ENCODE measurements around the gene SPTLC1.

Gene SPTLC1

DNA sequence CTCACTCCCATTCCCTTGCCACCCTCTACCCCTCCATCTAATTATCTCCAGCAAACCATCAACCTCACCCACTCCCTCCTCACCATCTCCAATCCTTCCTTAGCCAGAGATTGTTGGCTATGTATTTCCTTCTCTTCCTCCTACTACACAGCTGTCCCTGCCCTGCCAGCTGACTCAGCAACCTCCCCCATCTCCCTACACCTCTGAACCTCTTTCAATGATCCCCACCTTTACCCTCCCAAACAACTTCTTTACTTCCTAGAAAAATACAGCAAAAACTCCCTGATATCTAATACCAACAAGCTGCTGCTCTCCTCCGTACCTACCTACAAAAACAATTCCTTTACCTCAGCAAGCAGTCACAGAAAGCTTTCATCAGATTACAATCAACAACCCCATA lies 37.3 kb downstream of the SPTLC1 start:
- Histone ChIP-seq H3K27me3 (ENCODE audit: insufficient read depth, low read length) (no peaks in the 10 kb centered on the region), H3K4me1 (ENCODE audit: insufficient read depth, low read length) (no peaks in the 10 kb centered on the region), H3K27ac (ENCODE audit: low read depth, low read length) (no peak overlapping the region), H3K36me3 (ENCODE audit: insufficient read depth, low read length) (peaks cover 49% of the 10 kb centered on the region), H3K9ac (ENCODE audit: low read depth, low read length) (no peak overlapping the region), H3K4me3 (ENCODE audit: low read length) (no peak overlapping the region), H3K9me3 (ENCODE audit: insufficient read depth, low read depth, low read length) (no peaks in the 10 kb centered on the region)
- WGBS, result 92% methylated on average over 1 of the region's 1 CpG

DNA sequence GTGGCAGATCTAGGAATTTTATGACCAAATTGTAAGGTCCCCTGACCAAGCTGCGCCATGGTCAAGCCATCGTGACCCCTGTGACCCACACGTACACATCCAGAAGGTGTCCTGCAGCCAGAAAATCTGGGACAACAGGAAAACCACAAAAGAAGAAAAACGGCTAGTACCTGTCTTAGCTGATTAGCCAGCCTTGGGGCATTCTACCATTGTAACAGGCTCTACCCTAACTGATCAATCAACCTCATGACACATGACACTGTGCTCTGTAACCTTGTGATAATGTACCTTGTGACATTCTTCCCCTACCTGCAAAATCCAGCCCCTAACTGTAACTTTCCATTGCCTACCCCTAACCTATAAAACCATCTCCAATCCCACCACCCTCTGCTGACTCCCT lies 43.6 kb downstream of the SPTLC1 start:
- Histone ChIP-seq H3K4me1 (ENCODE audit: insufficient read depth, low read length) (no peaks in the 10 kb centered on the region), H3K9ac (ENCODE audit: low read depth, low read length) (no peak overlapping the region), H3K4me3 (ENCODE audit: low read length) (no peak overlapping the region), H3K9me3 (ENCODE audit: insufficient read depth, low read depth, low read length) (no peaks in the 10 kb centered on the region), H3K27me3 (ENCODE audit: insufficient read depth, low read length) (no peaks in the 10 kb centered on the region), H3K27ac (ENCODE audit: low read depth, low read length) (no peak overlapping the region), H3K36me3 (ENCODE audit: insufficient read depth, low read length) (peaks cover 59% of the 10 kb centered on the region)
- WGBS, result 94% methylated on average over 4 of the region's 4 CpGs

DNA sequence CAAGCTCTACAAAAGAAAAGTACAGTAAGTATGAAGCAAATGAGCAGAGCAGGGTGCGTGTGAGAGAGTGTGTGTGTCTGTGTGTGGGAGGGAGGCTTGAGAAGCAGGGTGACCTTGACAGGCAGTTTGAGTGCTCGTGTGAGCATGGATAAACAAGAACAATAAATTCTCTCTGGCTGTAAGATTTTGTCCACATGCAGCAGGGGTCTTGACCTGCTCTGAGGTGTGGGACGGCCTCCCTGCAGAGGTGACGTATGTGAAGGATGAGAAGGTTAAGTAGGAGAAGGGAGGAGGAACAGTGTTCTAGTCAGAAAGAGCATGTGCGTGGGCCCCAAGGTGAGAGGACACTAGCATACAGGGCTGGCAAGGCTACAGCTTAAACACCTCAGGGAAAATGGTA lies 49.0 kb downstream of the SPTLC1 start:
- H3K4me1 ChIP-seq (ENCODE audit: insufficient read depth, low read length), result no peaks in the 10 kb centered on the region
- no peak overlapping the region for H3K4me3 ChIP-seq (ENCODE audit: low read length)
- H3K27me3 ChIP-seq (ENCODE audit: insufficient read depth, low read length), result no peaks in the 10 kb centered on the region
- 91% methylated on average over 5 of the region's 5 CpGs for WGBS
- no peak overlapping the region for H3K9ac ChIP-seq (ENCODE audit: low read depth, low read length)
- H3K27ac ChIP-seq (ENCODE audit: low read depth, low read length), result no peak overlapping the region
- H3K36me3 ChIP-seq (ENCODE audit: insufficient read depth, low read length), result peaks cover 86% of the 10 kb centered on the region
- H3K9me3 ChIP-seq (ENCODE audit: insufficient read depth, low read depth, low read length), result peaks cover 28% of the 10 kb centered on the region; the same call in 1 of the 2 replicates

DNA sequence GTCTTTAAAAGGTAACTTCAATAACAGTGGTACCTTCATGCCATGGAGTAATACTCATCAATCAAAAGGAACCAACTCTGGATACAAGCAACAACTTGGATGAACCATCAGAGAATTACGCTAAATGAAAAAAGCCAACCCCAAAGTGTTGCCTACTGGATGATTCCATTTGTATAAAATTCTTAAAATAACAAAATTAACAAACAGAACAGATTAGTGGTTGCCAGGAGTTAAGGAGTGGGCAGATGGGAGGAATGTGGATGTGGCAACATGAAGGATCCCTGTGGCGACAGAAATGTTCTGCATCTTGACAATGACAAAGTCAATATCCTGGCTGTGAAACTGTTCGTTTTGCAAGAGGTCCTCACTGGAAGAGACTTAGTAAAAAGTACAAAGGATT lies 50.5 kb downstream of the SPTLC1 start:
- Histone ChIP-seq H3K27ac (ENCODE audit: low read depth, low read length) (no peak overlapping the region), H3K4me3 (ENCODE audit: low read length) (no peak overlapping the region), H3K9ac (ENCODE audit: low read depth, low read length) (no peak overlapping the region), H3K4me1 (ENCODE audit: insufficient read depth, low read length) (peaks cover 6% of the 10 kb centered on the region; the same call in 1 of the 2 replicates), H3K9me3 (ENCODE audit: insufficient read depth, low read depth, low read length) (peaks cover 31% of the 10 kb centered on the region; the same call in 1 of the 2 replicates), H3K27me3 (ENCODE audit: insufficient read depth, low read length) (no peaks in the 10 kb centered on the region), H3K36me3 (ENCODE audit: insufficient read depth, low read length) (peaks cover 80% of the 10 kb centered on the region)
- WGBS, result 96% methylated on average over 3 of the region's 3 CpGs

DNA sequence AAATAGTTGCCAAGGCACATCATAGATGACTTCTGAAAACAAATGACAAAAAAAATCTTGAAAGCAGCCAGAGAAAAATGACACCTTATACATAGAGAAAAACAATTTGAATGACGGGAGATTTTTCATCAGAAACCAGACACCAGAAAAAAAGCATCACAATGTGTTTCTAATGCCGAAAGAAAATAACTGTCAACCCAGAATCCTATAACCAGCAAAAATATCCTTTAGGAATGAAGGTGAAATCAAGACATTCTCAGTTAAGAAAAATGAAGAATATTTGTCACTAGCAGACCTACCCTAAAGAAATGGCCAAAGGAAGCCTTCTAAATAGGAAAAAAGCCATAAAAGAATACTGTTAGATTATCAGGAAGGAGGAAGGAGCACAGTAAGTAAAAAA lies 54.0 kb downstream of the SPTLC1 start:
- Histone ChIP-seq H3K27me3 (ENCODE audit: insufficient read depth, low read length) (no peaks in the 10 kb centered on the region), H3K4me3 (ENCODE audit: low read length) (no peak overlapping the region), H3K9me3 (ENCODE audit: insufficient read depth, low read depth, low read length) (peaks cover 31% of the 10 kb centered on the region; the same call in 1 of the 2 replicates), H3K4me1 (ENCODE audit: insufficient read depth, low read length) (peaks cover 39% of the 10 kb centered on the region), H3K36me3 (ENCODE audit: insufficient read depth, low read length) (peaks cover 66% of the 10 kb centered on the region), H3K27ac (ENCODE audit: low read depth, low read length) (no peak overlapping the region), H3K9ac (ENCODE audit: low read depth, low read length) (no peak overlapping the region)
- WGBS, result 100% methylated on average over 1 of the region's 2 CpGs

DNA sequence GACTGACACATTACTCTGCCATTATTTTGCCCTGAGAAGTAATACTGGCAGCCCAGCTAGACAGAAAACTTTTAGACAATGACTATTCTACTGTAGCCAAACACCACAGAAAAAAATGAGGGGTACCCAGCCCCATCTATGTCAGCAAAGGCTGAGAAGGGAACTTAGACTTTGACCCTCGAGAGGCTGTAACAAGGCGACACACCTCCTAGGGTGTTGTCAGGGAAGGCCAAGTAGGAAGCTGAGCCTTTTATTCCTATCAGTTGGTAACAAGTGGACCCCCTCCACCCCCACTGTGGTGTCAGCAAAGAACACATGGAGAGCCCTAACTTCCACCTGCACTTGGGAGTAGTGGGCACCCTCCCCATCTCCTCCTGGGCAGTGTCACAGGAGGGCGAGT lies 55.6 kb downstream of the SPTLC1 start:
- H3K27me3 ChIP-seq (ENCODE audit: insufficient read depth, low read length), result no peaks in the 10 kb centered on the region
- H3K27ac ChIP-seq (ENCODE audit: low read depth, low read length), result no peak overlapping the region
- no peak overlapping the region for H3K4me3 ChIP-seq (ENCODE audit: low read length)
- peaks cover 51% of the 10 kb centered on the region for H3K4me1 ChIP-seq (ENCODE audit: insufficient read depth, low read length)
- H3K9me3 ChIP-seq (ENCODE audit: insufficient read depth, low read depth, low read length), result peaks cover 31% of the 10 kb centered on the region; the same call in 1 of the 2 replicates
- no peak overlapping the region for H3K9ac ChIP-seq (ENCODE audit: low read depth, low read length)
- peaks cover 55% of the 10 kb centered on the region for H3K36me3 ChIP-seq (ENCODE audit: insufficient read depth, low read length)
- 90% methylated on average over 3 of the region's 3 CpGs for WGBS

DNA sequence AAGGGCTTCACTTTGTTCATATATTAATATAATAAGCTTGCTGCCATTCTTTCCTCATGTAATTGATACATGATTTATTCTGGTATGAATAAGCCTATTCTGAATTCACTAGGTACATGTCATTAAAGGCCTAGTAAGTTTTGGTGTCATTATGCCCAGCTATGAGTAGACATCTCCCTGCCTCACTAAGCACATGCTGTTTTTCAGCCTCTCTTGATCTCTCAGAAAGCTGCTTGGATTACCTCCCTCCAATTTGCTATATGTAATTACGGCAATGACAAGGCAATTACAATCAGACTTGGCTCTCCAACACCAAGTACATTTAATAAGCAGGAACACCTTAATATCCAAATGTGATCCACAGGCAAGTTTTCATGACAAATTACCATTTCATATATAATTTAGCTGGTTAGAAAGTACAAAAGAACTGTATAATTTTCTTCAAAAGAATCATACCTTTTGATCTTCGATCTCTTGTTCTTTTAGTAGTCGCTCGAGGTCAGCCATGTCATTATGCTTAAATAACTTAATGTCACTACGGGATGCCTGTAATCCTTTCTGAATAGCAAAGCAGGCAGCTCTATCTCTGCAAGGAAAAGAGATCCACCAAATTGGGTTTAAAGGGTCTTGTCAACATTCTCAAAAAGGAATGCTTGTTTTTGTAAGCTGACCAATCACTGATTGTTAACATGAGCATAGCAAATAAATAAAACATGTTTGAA lies 56.3 kb downstream of the SPTLC1 start:
- H3K36me3 ChIP-seq (ENCODE audit: insufficient read depth, low read length), result peaks cover 53% of the 10 kb centered on the region
- no peak overlapping the region for H3K4me3 ChIP-seq (ENCODE audit: low read length)
- H3K4me1 ChIP-seq (ENCODE audit: insufficient read depth, low read length), result peaks cover 53% of the 10 kb centered on the region
- H3K9ac ChIP-seq (ENCODE audit: low read depth, low read length), result no peak overlapping the region
- 70% methylated on average over 5 of the region's 5 CpGs for WGBS
- no peaks in the 10 kb centered on the region for H3K27me3 ChIP-seq (ENCODE audit: insufficient read depth, low read length)
- H3K27ac ChIP-seq (ENCODE audit: low read depth, low read length), result no peak overlapping the region
- peaks cover 29% of the 10 kb centered on the region; the same call in 1 of the 2 replicates for H3K9me3 ChIP-seq (ENCODE audit: insufficient read depth, low read depth, low read length)

DNA sequence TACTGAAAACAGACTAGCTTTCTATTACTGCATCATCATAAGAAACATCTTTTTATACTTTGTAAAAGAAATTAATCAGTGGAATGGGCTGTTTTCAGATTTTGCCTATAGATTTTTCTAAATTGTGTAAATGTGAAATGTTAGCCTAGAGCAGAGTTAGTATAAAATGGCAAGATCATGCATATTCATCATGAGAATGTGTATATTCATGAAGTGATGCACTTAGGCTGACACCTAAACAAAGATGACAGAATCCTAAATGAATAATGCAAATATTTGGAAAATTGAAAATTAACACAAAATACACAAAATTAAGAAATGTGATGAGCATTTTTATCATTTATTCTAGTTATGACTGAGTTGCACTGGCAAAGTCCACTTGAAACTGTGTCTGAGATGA lies 57.2 kb downstream of the SPTLC1 start:
- Histone ChIP-seq H3K4me1 (ENCODE audit: insufficient read depth, low read length) (peaks cover 53% of the 10 kb centered on the region), H3K27ac (ENCODE audit: low read depth, low read length) (peak overlapping the region; percentile 12; the same call in 1 of the 2 replicates), H3K4me3 (ENCODE audit: low read length) (no peak overlapping the region), H3K27me3 (ENCODE audit: insufficient read depth, low read length) (no peaks in the 10 kb centered on the region), H3K9ac (ENCODE audit: low read depth, low read length) (no peak overlapping the region), H3K36me3 (ENCODE audit: insufficient read depth, low read length) (peaks cover 52% of the 10 kb centered on the region), H3K9me3 (ENCODE audit: insufficient read depth, low read depth, low read length) (peaks cover 21% of the 10 kb centered on the region; the same call in 1 of the 2 replicates)

DNA sequence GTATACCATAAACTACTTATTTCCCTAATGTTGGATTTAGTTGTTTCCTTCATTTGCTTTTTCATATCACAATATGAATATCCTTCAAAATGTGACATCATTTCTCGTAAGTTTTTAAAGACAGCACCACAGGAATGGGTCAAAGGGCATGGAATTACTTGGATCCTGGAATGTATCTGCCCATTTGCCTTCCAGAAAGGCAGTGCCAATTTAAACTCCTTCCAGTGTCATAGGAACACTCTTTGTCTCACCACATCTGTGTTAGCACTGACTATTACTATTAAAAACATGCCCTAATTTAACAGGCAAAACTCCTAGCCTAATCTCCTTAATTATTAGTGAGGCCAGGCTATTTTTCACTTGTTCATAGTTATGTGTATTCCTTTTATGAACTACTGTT lies 58.0 kb downstream of the SPTLC1 start:
- 97% methylated on average over 1 of the region's 1 CpG for WGBS
- H3K27ac ChIP-seq (ENCODE audit: low read depth, low read length), result no peak overlapping the region
- no peak overlapping the region for H3K9ac ChIP-seq (ENCODE audit: low read depth, low read length)
- H3K27me3 ChIP-seq (ENCODE audit: insufficient read depth, low read length), result no peaks in the 10 kb centered on the region
- H3K36me3 ChIP-seq (ENCODE audit: insufficient read depth, low read length), result peaks cover 46% of the 10 kb centered on the region
- H3K9me3 ChIP-seq (ENCODE audit: insufficient read depth, low read depth, low read length), result peaks cover 13% of the 10 kb centered on the region; the same call in 1 of the 2 replicates
- H3K4me3 ChIP-seq (ENCODE audit: low read length), result no peak overlapping the region
- H3K4me1 ChIP-seq (ENCODE audit: insufficient read depth, low read length), result peaks cover 53% of the 10 kb centered on the region

DNA sequence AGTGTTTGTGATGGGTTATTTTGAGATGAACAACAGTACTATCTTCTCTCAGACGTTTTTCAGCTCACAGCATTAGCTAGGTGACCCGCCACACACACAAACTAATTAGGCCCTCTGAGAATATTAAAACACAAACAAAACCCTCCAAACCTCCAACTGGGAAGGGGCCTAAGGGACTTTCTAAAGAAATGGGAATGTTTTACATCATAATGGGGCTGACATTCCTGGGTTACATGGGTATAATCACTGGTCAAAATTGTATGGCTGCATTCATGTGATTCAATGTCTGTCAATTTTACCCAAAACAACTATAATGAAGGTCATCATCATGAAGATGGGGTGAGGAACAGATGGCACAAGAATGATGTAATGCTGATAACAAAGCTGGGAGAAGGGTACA lies 59.6 kb downstream of the SPTLC1 start:
- Histone ChIP-seq H3K27ac (ENCODE audit: low read depth, low read length) (peak overlapping the region; percentile 89), H3K27me3 (ENCODE audit: insufficient read depth, low read length) (no peaks in the 10 kb centered on the region), H3K36me3 (ENCODE audit: insufficient read depth, low read length) (peaks cover 35% of the 10 kb centered on the region), H3K9ac (ENCODE audit: low read depth, low read length) (peak overlapping the region; percentile 28), H3K4me1 (ENCODE audit: insufficient read depth, low read length) (peaks cover 53% of the 10 kb centered on the region), H3K4me3 (ENCODE audit: low read length) (no peak overlapping the region), H3K9me3 (ENCODE audit: insufficient read depth, low read depth, low read length) (no peaks in the 10 kb centered on the region)
- 6% methylated on average over 2 of the region's 2 CpGs for WGBS

DNA sequence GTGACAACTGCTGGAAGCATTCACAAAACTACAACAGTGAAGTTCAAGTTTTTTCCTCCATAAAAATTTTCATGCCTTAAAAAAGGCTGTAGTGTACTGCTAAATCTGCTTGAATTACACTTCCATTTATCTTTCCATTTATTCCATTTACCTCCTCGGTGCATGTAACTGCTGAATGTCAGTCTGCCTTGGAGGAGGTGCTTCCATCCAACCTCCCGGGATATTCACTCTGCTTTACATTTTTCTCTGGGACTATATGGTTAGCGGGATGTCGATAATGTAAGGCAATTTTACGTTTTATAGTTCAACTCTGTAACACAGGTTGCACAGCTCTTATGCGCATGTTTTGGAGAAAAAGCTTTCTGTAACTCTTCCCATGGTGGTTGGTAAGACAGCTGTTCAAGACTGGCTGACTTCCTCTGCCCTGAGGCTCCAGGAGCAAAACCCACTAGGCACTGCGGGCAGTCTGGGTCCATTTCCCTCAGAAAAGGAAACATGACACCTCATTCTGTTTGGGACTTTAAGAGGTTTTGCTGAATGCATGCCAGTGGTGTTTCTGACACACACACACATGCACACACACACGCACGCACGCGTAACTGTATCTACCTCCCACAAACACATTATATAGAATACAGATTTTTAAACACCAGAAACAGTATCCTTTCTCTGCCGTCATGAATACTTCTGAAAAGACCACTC lies 66.1 kb downstream of the SPTLC1 start:
- Histone ChIP-seq H3K9ac (ENCODE audit: low read depth, low read length) (no peak overlapping the region), H3K4me1 (ENCODE audit: insufficient read depth, low read length) (peaks cover 27% of the 10 kb centered on the region), H3K9me3 (ENCODE audit: insufficient read depth, low read depth, low read length) (no peaks in the 10 kb centered on the region), H3K27ac (ENCODE audit: low read depth, low read length) (peak overlapping the region; percentile 70), H3K27me3 (ENCODE audit: insufficient read depth, low read length) (no peaks in the 10 kb centered on the region), H3K36me3 (ENCODE audit: insufficient read depth, low read length) (peaks cover 53% of the 10 kb centered on the region), H3K4me3 (ENCODE audit: low read length) (peak overlapping the region; percentile 6; the same call in 1 of the 2 replicates)
- WGBS, result 40% methylated on average over 11 of the region's 12 CpGs

Measured in HUES64 (cell line).